GM19395 (cell line): ENCODE results near the gene MAPRE2.

Experiments
- ATAC-seq: cut with Tn5 transposase; IDR thresholded peaks from one replicate; pipeline ENCODE4 v1.9.1; 2021; ENCODE audit warnings: mild to moderate bottlenecking, moderate library complexity; ENCODE audit not compliant: unreplicated experiment

The MAPRE2 gene

DNA sequence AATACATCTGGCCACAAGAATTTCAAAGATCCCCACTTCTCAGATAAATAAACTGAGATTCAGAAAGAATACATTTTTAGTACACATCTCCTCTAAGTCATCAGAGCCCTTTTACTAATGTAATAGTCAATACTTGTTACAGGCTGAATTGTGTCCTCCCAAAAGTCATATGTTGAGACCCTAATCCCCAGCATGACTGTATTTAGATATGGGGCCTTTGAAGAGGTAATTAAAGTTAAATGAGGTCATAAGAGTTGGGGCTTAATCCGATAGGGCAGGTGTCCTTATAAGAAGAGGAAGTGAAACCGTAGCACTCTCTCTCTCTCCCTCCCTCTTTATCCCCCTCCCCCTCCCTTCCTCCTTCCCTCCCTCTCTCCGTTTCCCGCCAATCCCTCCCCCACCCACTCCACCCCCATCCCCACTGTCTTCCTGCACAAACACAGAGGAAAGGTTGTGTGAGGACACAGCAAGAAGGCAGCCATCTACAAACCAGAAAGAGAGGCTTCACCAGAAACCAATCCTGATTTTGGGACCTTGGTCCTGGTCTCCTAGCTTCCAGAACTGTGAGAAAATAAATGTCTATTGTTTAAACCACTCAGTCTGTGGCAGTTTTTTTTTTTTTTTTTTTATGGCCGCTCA, 133.0 kb downstream of the MAPRE2 start:
- ATAC-seq, result peak; percentile 90

DNA sequence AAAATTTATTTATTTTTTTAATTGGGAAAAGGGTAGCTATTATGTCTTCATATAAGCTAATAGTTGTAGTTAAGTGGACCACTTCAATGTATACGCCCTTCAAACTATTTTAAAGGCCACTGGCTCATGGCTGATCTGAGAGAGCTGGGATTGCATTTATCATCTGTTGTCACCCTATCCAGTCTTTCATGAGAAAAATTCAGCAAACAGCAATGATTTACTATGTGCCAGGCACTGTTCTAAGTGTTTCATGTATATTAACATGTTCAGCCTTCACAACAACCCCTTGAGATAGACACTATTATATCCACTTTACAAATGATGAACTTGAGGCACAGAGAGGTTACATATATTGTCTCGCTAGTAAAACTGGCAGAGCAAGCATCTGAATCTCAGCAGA, 133.5 kb downstream of the MAPRE2 start:
- ATAC-seq, result no peak

DNA sequence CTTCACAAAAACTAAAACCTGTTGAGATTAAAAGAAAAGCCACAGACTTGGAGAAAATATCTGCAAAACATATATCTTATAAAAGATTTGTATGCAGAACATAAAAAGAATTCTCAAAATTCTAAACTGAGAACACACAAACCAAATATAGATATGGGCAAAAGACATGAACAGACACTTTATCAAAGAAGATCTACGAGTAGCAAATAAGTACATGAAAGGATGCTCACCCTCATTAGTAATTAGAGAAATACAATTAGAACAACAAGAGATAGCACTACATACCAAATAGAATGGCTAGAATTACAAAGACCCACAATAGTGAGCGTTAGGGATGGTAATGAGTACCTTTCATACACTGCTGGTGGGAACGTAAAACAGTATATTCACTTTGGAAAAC, 135.7 kb downstream of the MAPRE2 start:
- no peak for ATAC-seq

DNA sequence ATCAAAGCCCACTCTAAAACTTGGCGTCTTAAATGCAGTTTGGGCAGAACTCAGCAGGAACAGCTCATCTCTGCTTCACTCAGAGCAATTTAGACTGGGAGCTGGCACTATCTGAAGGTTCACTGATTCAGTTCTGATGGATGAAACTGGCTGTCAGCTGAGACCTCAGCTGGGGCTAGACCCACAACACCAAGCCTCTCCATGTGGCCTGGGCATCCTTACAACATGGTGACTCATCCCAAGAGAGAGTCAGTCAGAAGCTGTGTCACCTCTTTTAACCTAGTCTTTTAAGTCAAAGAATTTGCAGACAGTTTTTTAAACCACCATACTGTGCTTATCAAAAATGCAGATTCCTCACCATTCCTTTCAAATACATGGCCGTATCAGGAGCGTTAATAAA, 137.0 kb downstream of the MAPRE2 start:
- ATAC-seq, result no peak

DNA sequence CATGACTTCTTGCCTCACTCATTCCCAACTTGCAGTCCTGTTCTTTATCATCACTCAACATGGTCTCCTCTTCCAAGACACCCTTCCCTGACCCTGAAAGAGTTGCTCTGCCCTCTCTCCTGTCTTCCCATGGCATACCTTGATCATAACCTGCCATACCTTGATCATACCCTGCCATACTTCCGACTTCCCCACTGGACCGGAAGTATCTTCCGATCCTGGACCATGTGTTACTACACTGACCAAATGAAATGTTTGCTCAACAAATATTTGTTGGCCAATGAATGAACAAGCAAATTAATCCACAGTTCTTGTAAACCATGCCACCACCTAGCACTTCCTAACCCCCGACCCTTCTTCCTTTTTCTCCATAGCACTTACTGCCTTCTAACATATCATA, 138.7 kb downstream of the MAPRE2 start:
- no peak for ATAC-seq

DNA sequence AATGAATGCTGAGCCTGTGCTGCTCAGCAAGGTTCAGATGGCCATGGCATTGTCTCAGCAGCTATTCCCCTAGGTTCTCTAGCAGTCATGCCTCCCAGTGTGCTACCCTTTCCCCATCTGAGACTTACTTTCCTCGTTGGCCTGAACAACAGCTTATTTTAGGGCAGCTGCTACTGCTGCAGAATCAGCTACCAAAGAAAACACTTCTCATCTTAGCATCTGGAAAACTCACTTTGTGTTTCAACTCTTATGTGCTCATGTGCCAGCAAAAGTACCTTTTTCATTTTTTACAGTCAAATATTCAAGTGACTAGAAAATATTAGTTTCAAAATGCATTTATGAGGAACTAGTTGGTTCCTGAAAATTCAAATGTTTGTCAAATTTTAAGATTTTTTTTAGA, 139.2 kb downstream of the MAPRE2 start:
- ATAC-seq, result no peak

DNA sequence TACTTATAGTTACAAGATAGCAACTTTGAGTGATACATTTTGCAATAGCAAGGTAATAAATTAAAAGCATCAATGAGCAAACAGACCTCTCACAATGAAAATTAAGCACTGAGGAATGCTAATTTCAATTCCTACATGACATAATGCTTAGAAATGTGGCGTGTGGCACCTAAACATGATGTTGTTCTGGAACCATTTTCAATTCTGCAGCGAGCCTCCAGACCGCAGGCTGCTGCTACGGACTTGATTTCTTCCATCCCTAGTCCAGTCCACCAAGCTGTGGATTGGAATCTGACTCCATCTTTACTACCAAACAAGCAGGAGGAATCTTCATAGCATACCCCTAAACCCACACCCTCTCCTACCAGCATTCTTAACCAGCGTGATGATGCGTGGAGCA, 140.9 kb downstream of the MAPRE2 start:
- ATAC-seq, result no peak

DNA sequence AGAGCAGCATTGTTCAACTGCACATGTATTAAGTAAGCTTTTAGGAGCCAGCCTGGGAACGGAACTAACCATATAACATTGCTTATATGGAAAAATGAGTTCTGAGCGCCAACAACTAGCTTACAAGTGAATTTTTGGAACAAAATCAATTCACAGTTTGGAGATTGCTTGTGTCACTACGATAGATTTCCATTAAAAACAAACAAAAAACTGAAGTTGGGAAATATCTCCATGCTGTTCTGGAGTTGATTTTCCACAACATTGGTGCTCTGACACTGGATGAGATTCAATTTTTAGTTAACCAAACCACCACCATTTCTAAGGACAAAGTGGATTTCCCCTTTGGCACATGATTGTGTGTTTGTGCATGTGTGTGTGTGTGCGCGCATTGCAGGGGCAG, 142.7 kb downstream of the MAPRE2 start:
- no peak for ATAC-seq

DNA sequence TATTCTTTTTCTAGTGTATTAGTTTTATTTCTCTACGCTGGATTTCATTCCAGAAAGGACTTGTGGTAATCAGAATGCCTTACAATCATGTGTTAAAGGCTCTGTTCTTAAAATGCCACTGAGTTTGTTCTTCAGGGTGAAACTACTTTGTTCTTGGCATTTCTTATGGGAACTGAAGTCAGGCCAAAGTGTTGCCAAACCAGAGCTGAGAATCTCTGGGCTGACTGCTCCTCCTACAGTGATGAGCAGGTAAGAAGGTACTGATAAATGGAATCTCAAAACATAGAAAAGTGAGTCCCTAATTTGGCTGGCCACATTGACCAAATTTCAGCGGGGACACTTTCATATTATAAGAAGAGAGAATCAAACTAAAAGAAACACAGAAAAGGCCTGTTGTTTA, 144.6 kb downstream of the MAPRE2 start:
- ATAC-seq, result no peak

DNA sequence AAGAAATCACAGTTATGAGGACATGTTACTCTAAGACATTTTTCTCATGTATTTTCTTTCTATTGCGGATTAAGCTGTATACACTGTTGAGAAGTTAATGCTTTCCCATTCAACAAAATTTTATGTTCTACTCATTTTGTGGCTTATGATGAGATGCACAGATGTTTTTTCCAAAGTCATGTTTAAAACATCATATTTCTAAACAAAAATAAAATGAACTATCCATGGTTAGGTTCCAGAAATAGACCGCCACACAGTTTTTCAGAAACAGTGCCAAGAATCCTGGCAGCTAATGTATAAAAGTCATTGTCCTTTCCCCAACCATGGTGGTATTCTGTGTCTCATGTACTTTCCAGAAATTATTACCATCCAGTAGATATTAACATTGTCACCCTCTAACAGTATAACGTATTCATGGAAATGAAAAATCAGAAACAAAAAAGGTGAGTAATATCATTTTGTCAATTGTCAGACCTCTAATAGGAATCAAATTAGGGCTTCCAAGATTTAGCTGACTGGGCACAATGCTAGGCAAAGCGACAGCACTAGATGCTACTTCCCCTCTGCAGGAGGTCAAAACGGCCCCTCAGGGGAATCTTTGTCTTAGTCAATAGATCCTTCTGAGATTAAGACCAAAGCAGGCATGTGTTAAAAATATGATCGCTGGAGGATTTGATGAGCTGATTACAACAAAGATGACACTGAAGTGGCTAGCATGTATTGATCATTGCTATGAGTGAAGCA, 145.2 kb downstream of the MAPRE2 start:
- no peak for ATAC-seq

DNA sequence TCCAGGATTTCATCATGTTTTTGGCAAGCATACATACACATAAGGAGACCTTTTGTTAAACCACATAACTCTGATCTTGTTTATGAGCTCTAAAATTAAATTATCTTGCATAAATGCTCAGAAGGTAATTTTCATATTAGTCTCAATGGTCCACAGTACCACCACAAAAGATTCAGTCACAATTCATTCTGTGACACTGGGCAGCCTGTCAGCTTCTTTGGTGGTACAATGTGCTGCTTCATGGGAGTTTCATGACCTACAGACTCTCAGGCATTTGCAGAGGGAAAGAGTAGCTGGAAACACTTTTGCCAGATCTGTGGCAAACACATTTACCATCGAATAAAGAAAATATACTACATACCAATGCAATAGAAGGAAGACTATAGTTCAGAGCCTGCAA, 148.3 kb downstream of the MAPRE2 start:
- ATAC-seq, result no peak

DNA sequence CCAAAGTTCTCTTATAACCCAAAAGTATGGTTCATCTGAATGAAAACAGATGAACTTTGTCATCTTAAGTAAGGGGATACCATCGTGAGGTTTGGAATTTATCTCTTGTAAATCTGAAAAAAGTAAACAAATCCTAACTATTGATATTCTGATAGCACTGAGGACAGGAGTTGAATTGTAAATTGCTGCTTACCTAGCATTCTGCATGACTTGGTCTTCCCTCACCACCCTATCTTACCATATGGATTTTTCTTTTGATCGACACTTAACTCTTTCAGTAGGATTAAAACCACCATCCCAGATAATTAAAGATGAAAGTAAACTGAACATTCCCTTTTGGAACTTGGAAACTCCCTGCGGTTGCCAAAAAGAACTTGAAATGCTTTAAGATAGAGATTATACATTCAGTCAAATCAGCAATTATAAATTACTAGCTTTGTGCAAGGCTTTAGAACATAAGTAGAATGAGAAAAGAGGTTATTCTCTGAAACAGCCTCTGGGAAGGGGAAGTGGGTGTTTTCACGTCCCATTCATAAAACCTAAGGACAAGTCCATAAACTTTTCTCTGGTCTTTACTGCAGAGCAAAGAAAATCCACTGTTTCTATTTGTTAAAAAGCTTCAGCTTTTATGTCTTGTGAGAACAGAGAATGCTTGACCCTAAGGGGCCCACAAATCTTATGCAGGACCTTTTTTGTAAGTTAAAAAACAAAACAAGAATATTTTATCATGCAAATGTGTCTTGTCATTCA, 149.9 kb downstream of the MAPRE2 start:
- no peak for ATAC-seq

DNA sequence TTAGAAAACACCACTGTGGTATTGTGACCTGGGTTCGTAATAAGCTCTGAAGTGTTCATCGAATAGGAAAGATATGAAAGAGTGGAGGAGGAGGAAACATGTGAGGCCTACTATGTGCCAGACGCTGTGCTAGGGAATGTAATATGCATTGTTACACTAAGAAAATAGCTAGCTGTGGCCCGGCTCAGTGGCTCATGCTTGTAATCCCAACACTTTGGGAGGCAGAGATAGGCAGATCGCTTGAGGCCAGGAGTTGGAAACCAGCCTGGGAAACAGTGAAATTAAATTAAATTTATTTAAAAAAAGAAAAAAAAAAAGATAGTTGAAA, 150.4 kb downstream of the MAPRE2 start:
- no peak for ATAC-seq

DNA sequence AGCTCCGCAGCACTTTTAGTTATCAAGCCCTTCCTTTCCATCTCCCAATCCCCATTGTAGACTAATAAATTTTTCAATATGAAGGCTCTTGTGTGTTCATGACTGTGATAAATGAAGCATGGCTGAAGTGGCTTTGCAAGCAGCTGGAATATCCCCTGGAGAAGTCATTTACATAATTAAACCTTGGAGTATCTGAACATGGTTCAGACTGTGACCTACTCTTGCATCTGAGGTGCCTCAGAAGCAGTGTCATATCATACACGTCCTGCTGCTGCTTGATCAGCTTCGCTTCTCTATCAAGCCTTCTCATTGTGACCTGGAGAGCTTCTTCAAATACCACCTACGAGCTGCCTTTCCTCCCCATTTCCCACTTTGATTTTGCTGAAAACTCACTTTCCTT, 151.2 kb downstream of the MAPRE2 start:
- no peak for ATAC-seq
